GM19043 (cell line): Measurements from ENCODE around the gene TMCO4.
"Not testable (repeated sequence)": the region's sequence is repeated elsewhere in the genome, so short reads cannot be mapped to it uniquely, and the experiment has no call there.

Source experiments
- ATAC-seq: cut with Tn5 transposase; IDR thresholded peaks from one replicate; pipeline ENCODE4 v1.9.1; 2021; ENCODE audit warnings: low read depth; ENCODE audit not compliant: unreplicated experiment

The TMCO4 gene

DNA sequence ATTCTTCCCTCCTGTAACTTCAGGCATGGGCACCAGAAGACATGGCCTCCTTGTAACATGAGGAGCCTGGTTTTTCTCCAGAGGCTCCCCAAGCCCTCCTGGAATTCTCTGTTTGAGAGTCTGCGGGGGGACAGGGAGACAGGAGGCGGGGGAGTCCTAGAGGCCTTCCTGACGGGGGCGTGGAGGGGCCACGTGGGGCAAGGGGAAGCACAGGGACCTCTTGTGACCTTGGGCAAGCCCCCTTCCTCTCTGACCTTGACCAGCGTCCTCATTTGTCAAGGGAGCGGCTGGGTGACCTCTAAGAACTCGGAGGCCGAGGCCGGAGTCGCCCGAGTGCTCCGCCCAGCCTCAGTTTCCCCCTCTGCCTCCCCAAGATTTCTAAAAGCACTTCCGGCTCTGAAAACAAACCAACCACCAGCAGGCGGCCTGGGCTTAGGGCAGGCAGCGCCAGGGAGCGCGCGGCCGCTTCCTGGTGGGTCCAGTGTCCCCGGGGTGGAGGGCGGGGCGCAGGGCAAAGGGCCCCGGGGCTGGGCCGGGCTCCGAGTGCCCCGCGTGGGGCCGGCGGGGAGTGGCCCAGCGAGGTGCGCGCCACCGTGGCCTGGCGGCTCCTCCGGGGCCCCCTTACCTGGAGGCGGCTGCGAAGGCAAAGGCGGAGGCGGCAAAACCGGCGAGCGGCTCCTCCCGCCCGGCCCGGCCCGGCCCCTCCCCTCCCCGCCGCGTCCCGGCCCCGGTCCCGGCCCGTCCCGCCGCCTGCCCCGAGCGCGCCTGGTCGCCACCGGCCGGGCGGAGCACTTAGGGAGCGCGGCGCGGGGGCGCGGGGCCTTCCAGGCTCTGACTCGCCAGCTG, at the start of gene TMCO4:
TSS of gene TMCO4 (minus strand) at position 687 of the 846 bp plus-strand sequence. CDS start 19,158 bp downstream, outside the sequence.
- ATAC-seq: no peak

DNA sequence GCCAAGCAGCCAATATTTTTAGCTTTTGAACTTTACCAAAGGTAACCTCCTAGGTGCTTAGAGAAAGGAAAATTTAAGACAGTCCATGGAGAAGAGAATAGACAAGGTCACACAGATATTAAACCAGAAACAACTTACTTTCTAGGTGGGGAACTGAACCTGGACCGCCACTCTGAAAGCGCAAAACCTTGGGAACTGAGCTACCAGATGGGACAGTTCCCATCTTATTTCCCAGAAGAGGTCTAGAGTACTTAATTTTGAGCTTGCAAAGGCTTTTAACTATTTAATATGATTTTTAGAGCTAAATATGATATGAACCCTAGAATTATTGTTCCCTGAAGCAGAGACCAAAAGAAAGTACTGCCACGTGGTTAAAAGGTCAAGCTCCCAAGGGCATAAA, 49.6 kb upstream of the TMCO4 start:
- ATAC-seq: not testable (repeated sequence)

DNA sequence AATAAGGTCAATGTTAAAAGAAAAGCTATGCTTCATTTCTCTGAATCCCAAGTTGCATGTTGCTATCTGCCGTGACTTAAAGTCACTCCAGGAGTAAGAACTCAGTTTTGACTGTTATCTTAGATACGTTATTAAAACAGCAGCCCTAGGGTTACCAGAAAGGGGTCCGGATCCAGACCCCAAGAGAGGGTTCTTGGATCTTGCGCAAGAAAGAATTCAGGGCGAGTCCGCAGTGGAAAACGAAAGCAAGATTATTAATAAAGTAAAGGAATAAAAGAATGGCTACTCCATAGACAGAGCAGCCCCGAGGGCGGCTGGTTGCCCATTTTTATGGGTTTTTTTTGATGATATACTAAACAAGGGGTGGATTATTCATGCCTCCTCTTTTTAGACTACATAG, 47.6 kb upstream of the TMCO4 start:
- ATAC-seq: not testable (repeated sequence)

- no peak for ATAC-seq
These were observed 46.6 kb upstream of the TMCO4 start for GRCh38 chr1:19846338-19846737.

- ATAC-seq: no peak
These were observed 45.8 kb upstream of the TMCO4 start for GRCh38 chr1:19845555-19845954.

DNA sequence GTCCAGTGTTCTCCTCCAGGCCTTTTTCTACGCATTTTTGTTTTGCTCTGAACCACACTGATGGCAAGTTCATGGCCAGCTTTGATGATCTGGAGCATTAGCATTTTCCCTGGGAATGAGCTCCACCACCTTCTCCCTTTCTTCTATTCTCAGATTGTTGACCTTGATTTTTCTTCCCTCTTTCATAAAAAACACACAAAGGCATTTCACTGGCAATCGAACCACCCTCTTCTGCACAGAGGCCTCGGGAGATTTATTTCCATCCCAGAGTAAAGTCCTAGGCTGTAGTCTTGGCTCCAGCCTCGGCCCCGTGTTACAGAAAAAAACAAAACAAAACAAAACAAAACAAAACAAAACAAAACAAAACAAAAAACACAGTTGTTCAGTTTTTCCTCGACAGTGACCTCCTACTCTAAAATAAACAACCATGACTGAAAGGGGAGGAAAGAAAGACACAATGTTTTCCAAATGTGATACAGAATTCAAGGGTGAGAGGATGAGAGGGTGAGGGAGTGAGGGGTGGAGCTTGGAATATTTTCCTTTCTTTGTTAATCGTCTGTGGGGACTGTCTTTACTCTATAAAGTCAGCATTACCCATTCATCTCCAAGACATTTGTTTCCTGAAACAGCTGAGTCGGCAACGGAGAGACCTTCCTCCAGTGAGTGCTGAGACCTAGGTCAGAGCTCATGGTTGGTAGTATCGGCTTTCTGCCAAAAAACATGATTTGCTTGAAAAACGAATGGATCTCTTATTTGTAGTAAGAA, 45.2 kb upstream of the TMCO4 start:
- no peak for ATAC-seq

- ATAC-seq: no peak
These were observed 40.5 kb upstream of the TMCO4 start for GRCh38 chr1:19840228-19840627.

DNA sequence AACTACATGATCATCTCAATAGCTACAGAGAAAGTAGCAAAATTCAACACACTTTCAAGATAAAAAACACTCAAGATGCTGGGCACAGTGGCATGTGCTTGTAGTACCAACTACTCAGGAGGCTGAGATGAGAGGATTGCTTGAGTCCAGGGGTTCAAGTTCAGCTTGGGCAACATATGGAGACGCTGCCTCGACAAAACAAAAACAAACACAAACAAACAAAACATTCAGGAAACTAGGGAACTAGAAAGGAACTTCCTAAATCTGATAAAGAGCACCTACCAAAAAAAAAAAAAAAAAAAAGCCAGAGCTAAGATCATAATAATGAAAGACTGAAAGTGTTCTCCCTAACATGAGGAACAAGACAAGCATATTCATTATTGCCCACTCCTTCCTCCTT, 38.1 kb upstream of the TMCO4 start:
- no peak for ATAC-seq

DNA sequence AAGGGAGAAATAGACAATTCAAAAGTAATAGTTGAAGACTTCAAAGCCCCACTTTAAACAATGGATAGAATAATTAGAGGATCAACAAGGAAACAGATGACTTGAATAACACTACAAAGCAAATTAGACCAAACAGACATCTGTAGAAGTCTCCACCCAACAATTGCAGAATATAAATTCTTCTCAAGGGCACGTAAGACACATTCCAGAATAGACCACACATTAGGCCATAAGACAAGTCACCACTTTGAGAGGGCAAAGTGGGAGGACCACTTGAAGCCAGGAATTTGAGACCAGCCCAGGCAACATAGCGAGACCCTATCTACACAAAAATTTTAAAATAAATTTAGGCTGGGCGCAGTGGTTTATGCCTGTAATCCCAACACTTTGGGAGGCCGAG, 35.9 kb upstream of the TMCO4 start:
- ATAC-seq: no peak

DNA sequence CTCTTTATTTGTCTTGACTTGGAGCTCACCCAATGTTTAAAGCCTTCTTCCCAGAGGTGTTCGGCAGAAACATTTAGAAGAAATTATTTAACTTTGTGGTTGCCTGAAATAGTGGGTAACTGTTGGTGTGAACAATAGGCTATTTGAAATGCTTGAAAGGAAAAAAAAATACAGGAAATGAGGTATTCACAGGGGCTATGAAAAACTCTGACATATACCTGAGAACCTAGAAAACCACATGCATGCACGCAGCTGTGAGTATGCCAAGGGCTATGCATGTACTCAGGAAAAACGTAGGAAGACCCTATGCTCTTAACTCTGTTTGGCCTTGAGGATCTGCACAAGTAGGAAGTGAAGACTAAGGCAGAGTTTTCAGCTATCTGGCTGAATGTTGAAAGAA, 31.7 kb upstream of the TMCO4 start:
- ATAC-seq: no peak

- no peak for ATAC-seq
These were observed 28.8 kb upstream of the TMCO4 start for GRCh38 chr1:19828546-19828945.

DNA sequence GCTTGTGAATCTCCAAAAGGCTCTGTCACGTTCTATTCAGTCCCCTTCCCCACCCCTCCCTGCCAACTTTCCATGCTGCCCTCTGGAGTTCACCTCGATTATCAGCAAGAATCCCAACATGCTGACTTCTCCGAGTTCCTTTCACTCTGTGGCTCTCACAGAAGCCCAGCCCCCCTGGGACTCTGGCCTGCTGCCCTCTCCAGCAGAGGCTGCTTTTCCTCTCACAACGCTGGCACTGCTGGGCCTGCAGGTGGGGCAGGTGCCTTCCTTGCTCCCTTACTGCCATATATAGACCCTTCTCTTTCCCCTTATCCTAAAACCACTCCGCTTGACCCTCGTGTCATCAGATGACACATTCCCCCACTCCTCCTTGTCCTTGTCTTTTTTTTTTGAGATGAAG, 25.6 kb upstream of the TMCO4 start:
- ATAC-seq: no peak

- ATAC-seq: no peak
These were observed 24.8 kb upstream of the TMCO4 start for GRCh38 chr1:19824541-19824940.

- ATAC-seq: no peak
These were observed 24.3 kb upstream of the TMCO4 start for GRCh38 chr1:19824036-19824435.

DNA sequence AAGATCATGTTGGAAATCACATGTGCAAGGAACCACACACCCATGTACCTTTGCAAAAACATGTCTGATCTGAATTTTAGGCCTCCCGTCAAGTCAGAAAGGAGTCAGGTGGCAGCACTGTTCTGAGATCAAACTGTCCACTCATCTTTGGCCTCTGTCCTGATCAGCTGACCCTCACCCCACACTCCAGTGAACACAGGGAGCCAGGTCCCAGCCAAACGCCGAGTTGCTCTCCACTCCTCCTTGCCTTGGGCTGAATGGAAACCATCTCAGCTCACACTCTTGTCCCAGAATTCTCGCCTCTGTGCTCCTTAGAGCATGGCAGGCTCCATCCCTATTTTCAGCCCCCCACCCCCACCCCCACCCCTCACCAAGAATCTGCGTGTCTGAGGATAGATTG, 20.0 kb upstream of the TMCO4 start:
- ATAC-seq: no peak

- ATAC-seq: no peak
These were observed 18.6 kb upstream of the TMCO4 start for GRCh38 chr1:19818324-19818723.

DNA sequence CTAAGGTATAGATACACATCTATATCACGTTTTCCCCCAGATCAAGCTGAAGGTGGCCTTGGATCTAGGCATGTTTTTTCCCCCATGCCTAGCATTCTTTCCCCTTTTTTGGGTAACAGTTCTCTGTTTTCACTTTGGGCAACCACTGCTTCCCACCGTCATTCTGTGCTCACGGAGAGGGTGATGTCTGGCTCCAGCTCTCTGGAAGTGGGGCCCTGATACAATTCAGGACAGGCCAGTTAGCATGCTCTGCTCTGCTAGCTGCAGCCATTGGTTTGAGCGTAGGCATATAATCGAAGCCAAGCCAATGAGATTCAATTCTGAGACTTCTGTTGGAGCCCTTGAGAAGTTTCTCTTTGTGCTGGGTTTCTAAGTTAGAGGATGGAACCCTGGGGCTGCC, 17.4 kb upstream of the TMCO4 start:
- no peak for ATAC-seq

- ATAC-seq: not testable (repeated sequence)
These were observed 17.0 kb upstream of the TMCO4 start for GRCh38 chr1:19816737-19817086.

DNA sequence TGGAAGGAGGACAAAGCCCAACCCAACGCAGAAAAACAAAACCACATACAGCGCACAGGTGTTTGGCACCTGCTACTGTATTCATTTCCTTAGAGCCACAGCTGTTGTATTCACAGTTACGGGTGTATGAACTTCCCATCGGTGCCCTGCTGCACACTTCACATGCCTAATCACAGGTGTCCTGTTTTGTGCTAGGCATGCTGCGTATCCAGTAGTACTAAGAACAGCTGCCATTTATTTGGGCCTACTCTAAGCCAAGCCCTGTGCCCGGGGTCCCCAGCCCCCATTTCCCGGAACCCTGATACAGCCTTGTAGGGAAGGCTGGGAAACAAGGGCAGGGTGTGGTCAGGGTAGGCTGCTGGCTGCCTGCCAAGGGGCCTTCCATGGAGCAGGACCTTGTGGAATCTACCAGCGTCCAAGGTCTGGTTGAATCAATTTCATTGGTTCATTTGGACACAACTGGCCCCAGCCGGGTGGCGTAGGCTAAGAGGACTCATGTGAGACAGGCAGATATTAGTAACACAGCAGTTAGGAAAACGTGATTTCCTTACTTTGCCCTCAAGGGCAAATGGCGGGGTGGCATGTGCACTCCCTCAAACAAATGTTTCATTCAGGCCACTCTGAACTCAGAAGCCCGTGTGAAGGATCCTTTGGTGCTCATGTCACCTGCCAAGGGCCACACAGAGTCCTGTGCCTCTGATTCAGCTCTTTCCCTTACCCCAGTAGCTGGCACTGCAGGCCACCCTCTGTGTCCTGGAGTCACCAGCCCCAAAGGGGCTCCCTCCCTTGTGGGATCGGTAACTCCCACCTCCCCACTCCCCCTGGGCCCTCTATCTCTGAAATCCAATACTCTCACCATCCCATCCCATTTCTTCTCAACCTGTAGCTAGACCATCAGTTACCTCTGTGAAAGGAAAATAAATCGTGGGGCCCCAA, 16.4 kb upstream of the TMCO4 start:
- ATAC-seq: no peak

DNA sequence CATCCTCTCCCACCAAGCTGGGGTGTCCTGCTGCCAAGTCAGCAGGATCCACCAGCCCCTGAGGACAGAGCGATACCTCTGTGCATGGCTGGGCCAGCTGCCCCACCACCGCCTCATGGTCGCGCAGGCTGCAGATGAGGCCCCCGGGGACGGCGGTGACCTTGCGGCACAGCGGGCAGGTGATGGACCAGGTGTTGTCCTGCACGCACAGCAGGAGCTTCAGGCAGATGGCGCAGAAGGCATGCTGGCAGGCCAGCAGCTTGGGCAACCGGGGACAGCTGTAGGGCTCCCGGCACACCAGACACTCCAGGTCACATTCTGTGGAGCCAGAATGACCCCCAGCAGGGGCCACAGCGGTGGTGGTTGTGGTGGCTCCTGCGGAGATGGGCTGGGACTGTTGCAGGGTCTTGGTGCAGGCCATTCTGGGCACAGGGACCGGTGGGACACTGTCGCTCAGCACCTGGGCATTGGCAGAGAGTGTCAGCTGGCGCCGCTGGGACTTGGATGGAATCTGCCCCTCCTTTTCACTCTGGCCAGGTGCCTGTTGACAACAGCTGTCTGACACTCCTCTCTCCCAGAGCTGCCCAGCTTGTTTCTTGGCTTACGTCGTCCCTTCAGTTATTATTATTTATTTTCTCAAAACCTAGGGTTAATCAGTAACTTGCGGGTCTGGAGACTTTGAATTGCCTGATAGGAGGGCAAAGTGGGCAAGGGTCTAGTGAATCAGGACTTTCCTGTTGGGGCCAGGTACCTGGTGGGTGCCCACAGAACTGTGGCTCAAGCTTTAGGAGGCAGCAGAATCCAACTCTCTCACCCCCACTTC, 15.2 kb upstream of the TMCO4 start, which contains the start of gene RNF186:
TSS of gene RNF186 (minus strand) at position 603 of the 823 bp plus-strand sequence. CDS start at position 421, 182 bp downstream.
- no peak for ATAC-seq
